Mesenchymal stem cell (in vitro differentiated cells and primary cell): ENCODE data around the gene RABEPK.

ENCODE experiments used
- DNase-seq: peaks from one replicate; pipeline ENCODE4 v3.0.0-alpha.2; 2013
- H2AFZ ChIP-seq: one replicate; pipeline ENCODE4 v1.6.1; 2013; ENCODE audit warnings: low read depth, mild to moderate bottlenecking, control low read depth, inconsistent platforms, low read length, moderate library complexity
- H2AK5ac ChIP-seq: 2 replicates; pipeline ENCODE4 v1.6.1; 2013; ENCODE audit warnings: low read length, moderate library complexity, mild to moderate bottlenecking, inconsistent platforms; ENCODE audit not compliant: severe bottlenecking
- H2BK120ac ChIP-seq: one replicate; pipeline ENCODE4 v1.6.1; 2013; ENCODE audit warnings: low read depth, mild to moderate bottlenecking, inconsistent platforms, low read length, moderate library complexity
- H2BK12ac ChIP-seq, 2 experiments: one replicate each; pipeline ENCODE4 v1.6.1; 2013; ENCODE audit warnings: inconsistent platforms in 2 of 2, low read length in 2 of 2, mild to moderate bottlenecking in 2 of 2, moderate library complexity in 2 of 2, control low read depth in 1 of 2
- H2BK15ac ChIP-seq: one replicate; pipeline ENCODE4 v1.6.1; 2013; ENCODE audit warnings: mild to moderate bottlenecking, low read depth, inconsistent platforms; ENCODE audit not compliant: poor library complexity, severe bottlenecking
- H2BK5ac ChIP-seq: 2 replicates; pipeline ENCODE4 v1.6.1; 2013; ENCODE audit warnings: low read depth, mild to moderate bottlenecking, low read length, control low read depth, inconsistent platforms; ENCODE audit not compliant: poor library complexity, severe bottlenecking
- H3K14ac ChIP-seq, 2 experiments: one replicate each; pipeline ENCODE4 v1.6.1; 2013; ENCODE audit warnings: inconsistent platforms in 2 of 2, low read length in 2 of 2, control low read depth in 1 of 2, mild to moderate bottlenecking in 1 of 2, moderate library complexity in 1 of 2
- H3K18ac ChIP-seq, 2 experiments: one replicate each; pipeline ENCODE4 v1.6.1; 2013; ENCODE audit warnings: inconsistent platforms in 2 of 2, low read length in 2 of 2, control low read depth in 1 of 2, low read depth in 1 of 2, mild to moderate bottlenecking in 1 of 2
- H3K23ac ChIP-seq, 2 experiments: one replicate each; pipeline ENCODE4 v1.6.1; 2013; ENCODE audit warnings: inconsistent platforms in 2 of 2, low read length in 2 of 2, mild to moderate bottlenecking in 2 of 2, moderate library complexity in 2 of 2, control low read depth in 1 of 2
- H3K27ac ChIP-seq: 2 replicates; pipeline ENCODE4 v1.5.1; 2013; ENCODE audit warnings: mild to moderate bottlenecking, moderate library complexity, low read length, control low read depth, inconsistent platforms; ENCODE audit not compliant: poor library complexity, severe bottlenecking
- H3K27me3 ChIP-seq, 2 experiments: 2 replicates each; pipeline versions ENCODE4 v1.6.1 to v1.7.0; 2013; ENCODE audit warnings: low read length in 2 of 2, mild to moderate bottlenecking in 2 of 2, moderate library complexity in 2 of 2, control low read depth in 1 of 2, inconsistent platforms in 1 of 2; ENCODE audit not compliant: control insufficient read depth in 1 of 2, insufficient read depth in 1 of 2
- H3K36me3 ChIP-seq, 2 experiments: 2 replicates each; pipeline versions ENCODE4 v1.6.1 to v1.7.0; 2013; ENCODE audit warnings: low read length in 2 of 2, control low read depth in 1 of 2, inconsistent platforms in 1 of 2, low read depth in 1 of 2, mild to moderate bottlenecking in 1 of 2; ENCODE audit not compliant: insufficient read depth in 2 of 2, control insufficient read depth in 1 of 2
- H3K4ac ChIP-seq, 2 experiments: one replicate each; pipeline ENCODE4 v1.6.1; 2013; ENCODE audit warnings: inconsistent platforms in 2 of 2, low read length in 2 of 2, mild to moderate bottlenecking in 2 of 2, moderate library complexity in 2 of 2, control low read depth in 1 of 2, low read depth in 1 of 2
- H3K4me1 ChIP-seq: 2 replicates; pipeline ENCODE4 v1.6.1; 2013; ENCODE audit warnings: low read depth, low read length, control low read depth; ENCODE audit not compliant: control insufficient read depth, insufficient read depth
- H3K4me2 ChIP-seq: 2 replicates; pipeline ENCODE4 v1.6.1; 2013; ENCODE audit warnings: low read length, mild to moderate bottlenecking, inconsistent platforms; ENCODE audit not compliant: poor library complexity, severe bottlenecking
- H3K4me3 ChIP-seq, 2 experiments: 2 replicates each; pipeline versions ENCODE4 v1.5.1 to v1.7.0; 2013; ENCODE audit warnings: low read length in 2 of 2, mild to moderate bottlenecking in 2 of 2, control low read depth in 1 of 2, low read depth in 1 of 2; ENCODE audit not compliant: insufficient read depth in 1 of 2
- H3K79me1 ChIP-seq: replicated peaks from 2 replicates; pipeline ENCODE4 v1.6.1; 2013; ENCODE audit warnings: mild to moderate bottlenecking, control low read depth, low read length, inconsistent platforms; ENCODE audit not compliant: poor library complexity, severe bottlenecking
- H3K9ac ChIP-seq: 2 replicates; pipeline ENCODE4 v1.7.0; 2013; ENCODE audit warnings: mild to moderate bottlenecking, low read length, moderate library complexity
- H3K9me3 ChIP-seq: 2 replicates; pipeline ENCODE4 v1.7.0; 2013; ENCODE audit warnings: mild to moderate bottlenecking, low read length; ENCODE audit not compliant: control insufficient read depth
- H4K8ac ChIP-seq: one replicate; pipeline ENCODE4 v1.6.1; 2013; ENCODE audit warnings: inconsistent platforms, mild to moderate bottlenecking, low read length, moderate library complexity
- H4K91ac ChIP-seq: one replicate; pipeline ENCODE4 v1.6.1; 2013; ENCODE audit warnings: mild to moderate bottlenecking, low read length, inconsistent platforms
- WGBS: methylation state at CpG from one replicate; pipeline ENCODE4 v1.1.7; 2013; ENCODE audit warnings: mixed read lengths; 5-methylcytosine and 5-hydroxymethylcytosine counted together

RABEPK gene

GRCh38 chr9:125269014-125269397, 68.7 kb downstream of the RABEPK start:
- Histone ChIP-seq H3K27me3 (no peaks in the 10 kb centered on the region), H2BK5ac (no peak overlapping the region), H4K91ac (no peak overlapping the region), H2AK5ac (no peak overlapping the region), H3K9ac (peak overlapping the region; percentile 78), H3K4me1 (peaks cover 9% of the 10 kb centered on the region), H3K36me3 (peaks cover 3 to 11% of the 10 kb centered on the region in 2 experiments), H3K18ac (no peak overlapping the region), H3K4me2 (no peak overlapping the region), H3K14ac (no peak overlapping the region), H3K23ac (peak overlapping the region in 1 of 2 experiments; percentile 89), H2BK15ac (no peak overlapping the region), H3K4ac (no peak overlapping the region), H2BK12ac (no peak overlapping the region), H3K27ac (no peak overlapping the region), H2BK120ac (no peak overlapping the region), H3K9me3 (no peaks in the 10 kb centered on the region), H2AFZ (no peak overlapping the region), H3K4me3 (no peak overlapping the region), H4K8ac (no peak overlapping the region), H3K79me1 (peaks cover 3% of the 10 kb centered on the region)
- 100% methylated on average over 1 of the region's 1 CpG for WGBS
- no peak for DNase-seq

- H3K27ac ChIP-seq, result no peak overlapping the region
- H3K9ac ChIP-seq, result no peak overlapping the region
- H4K8ac ChIP-seq, result no peak overlapping the region
- H2AFZ ChIP-seq, result no peak overlapping the region
- H3K18ac ChIP-seq, result no peak overlapping the region
- no peak overlapping the region for H3K4ac ChIP-seq
- H3K9me3 ChIP-seq, result no peaks in the 10 kb centered on the region
- peaks cover 0 to 5% of the 10 kb centered on the region in 2 experiments for H3K36me3 ChIP-seq
- no peak overlapping the region for H3K4me3 ChIP-seq
- peaks cover 5% of the 10 kb centered on the region for H3K79me1 ChIP-seq
- 100% methylated on average over 3 of the region's 5 CpGs for WGBS
- no peak for DNase-seq
- H3K27me3 ChIP-seq, result no peaks in the 10 kb centered on the region
- no peak overlapping the region for H3K23ac ChIP-seq
- peaks cover 9% of the 10 kb centered on the region for H3K4me1 ChIP-seq
- no peak overlapping the region for H4K91ac ChIP-seq
- H2BK5ac ChIP-seq, result no peak overlapping the region
- H3K14ac ChIP-seq, result no peak overlapping the region
- H2BK15ac ChIP-seq, result no peak overlapping the region
- H2BK12ac ChIP-seq, result no peak overlapping the region
- peak overlapping the region; percentile 83 for H2AK5ac ChIP-seq
- H3K4me2 ChIP-seq, result no peak overlapping the region
- no peak overlapping the region for H2BK120ac ChIP-seq
Measured at GRCh38 chr9:125271081-125271480, 70.7 kb downstream of the RABEPK start.

- Histone ChIP-seq H3K27me3 (no peaks in the 10 kb centered on the region), H4K91ac (no peak overlapping the region), H3K36me3 (no peaks in the 10 kb centered on the region), H3K9ac (no peak overlapping the region), H3K9me3 (no peaks in the 10 kb centered on the region), H3K79me1 (peaks cover 1% of the 10 kb centered on the region), H2BK15ac (no peak overlapping the region), H2BK5ac (no peak overlapping the region), H4K8ac (no peak overlapping the region), H3K18ac (no peak overlapping the region), H3K4me3 (no peak overlapping the region), H3K4ac (no peak overlapping the region), H2AFZ (no peak overlapping the region), H3K14ac (no peak overlapping the region), H3K4me2 (no peak overlapping the region), H3K4me1 (peaks cover 16% of the 10 kb centered on the region), H3K27ac (peak overlapping the region; percentile 74), H2BK120ac (no peak overlapping the region), H2BK12ac (no peak overlapping the region), H3K23ac (no peak overlapping the region), H2AK5ac (no peak overlapping the region)
- DNase-seq, result peak; percentile 34
- 95% methylated on average over 2 of the region's 3 CpGs for WGBS
Measured at GRCh38 chr9:125272697-125273096, 72.4 kb downstream of the RABEPK start.

- Histone ChIP-seq H2AK5ac (no peak overlapping the region), H3K4me2 (no peak overlapping the region), H3K23ac (no peak overlapping the region), H2BK15ac (no peak overlapping the region), H3K79me1 (peaks cover 3% of the 10 kb centered on the region), H3K14ac (no peak overlapping the region), H4K91ac (no peak overlapping the region), H3K18ac (no peak overlapping the region), H2BK5ac (no peak overlapping the region), H3K4ac (no peak overlapping the region), H2BK120ac (no peak overlapping the region), H3K27ac (peak overlapping the region; percentile 33), H3K9ac (no peak overlapping the region), H3K9me3 (no peaks in the 10 kb centered on the region), H3K36me3 (peaks cover 0 to 4% of the 10 kb centered on the region in 2 experiments), H4K8ac (no peak overlapping the region), H3K4me1 (peaks cover 18% of the 10 kb centered on the region), H2BK12ac (no peak overlapping the region), H3K4me3 (no peak overlapping the region), H3K27me3 (no peaks in the 10 kb centered on the region), H2AFZ (no peak overlapping the region)
- DNase-seq, result no peak
- WGBS, result 100% methylated on average over 4 of the region's 4 CpGs
Measured at GRCh38 chr9:125276771-125277170, 76.4 kb downstream of the RABEPK start.
